DOHH2 (cell line): ENCODE data around the gene GSG1L2.

Experiments
- H3F3A ChIP-seq: fragments of 200-600 bp; sonication (generic), shearing (Covaris generic); 2 replicates; pipeline ENCODE4 v1.6.0; 2016; ENCODE audit warnings: antibody characterized with exemption, mild to moderate bottlenecking; ENCODE audit not compliant: control insufficient read depth, insufficient read depth
- H3K27ac ChIP-seq: fragments of 200-600 bp; sonication (generic); 2 replicates; pipeline ENCODE4 v1.5.1; 2014; ENCODE audit warnings: low read depth, mild to moderate bottlenecking, low read length, moderate library complexity
- H3K27me3 ChIP-seq: fragments of 200-600 bp; sonication (generic); 2 replicates; pipeline ENCODE4 v1.6.1; 2014; ENCODE audit warnings: mild to moderate bottlenecking, low read length, mixed read lengths; ENCODE audit not compliant: control insufficient read depth
- H3K36me3 ChIP-seq: fragments of 200-600 bp; sonication (generic); 2 replicates; pipeline ENCODE4 v1.6.1; 2014; ENCODE audit warnings: mild to moderate bottlenecking, low read length, moderate library complexity, mixed read lengths; ENCODE audit not compliant: control insufficient read depth
- H3K4me1 ChIP-seq: fragments of 200-600 bp; sonication (generic); 2 replicates; pipeline ENCODE4 v1.6.1; 2014; ENCODE audit warnings: mild to moderate bottlenecking, low read length, mixed read lengths; ENCODE audit not compliant: control insufficient read depth
- H3K4me2 ChIP-seq: fragments of 200-600 bp; sonication (generic); 2 replicates; pipeline ENCODE4 v1.6.0; 2014; ENCODE audit warnings: mild to moderate bottlenecking, low read length, moderate library complexity
- H3K4me3 ChIP-seq: fragments of 200-600 bp; sonication (generic); 2 replicates; pipeline ENCODE4 v1.5.1; 2014; ENCODE audit warnings: mild to moderate bottlenecking, low read length, mixed read lengths
- H3K79me2 ChIP-seq: fragments of 200-600 bp; sonication (generic); 2 replicates; pipeline ENCODE4 v1.6.1; 2014; ENCODE audit warnings: mild to moderate bottlenecking, low read length, mixed read lengths; ENCODE audit not compliant: control insufficient read depth
- H3K9me2 ChIP-seq: fragments of 200-600 bp; sonication (generic); replicated peaks from 2 replicates; pipeline ENCODE4 v1.6.1; 2014; ENCODE audit warnings: mild to moderate bottlenecking, low read length, mixed read lengths; ENCODE audit not compliant: control insufficient read depth
- H3K9me3 ChIP-seq: fragments of 200-600 bp; sonication (generic); 2 replicates; pipeline ENCODE4 v1.6.1; 2014; ENCODE audit warnings: antibody characterized with exemption, low read length, mixed read lengths; ENCODE audit not compliant: control insufficient read depth, insufficient read depth
- H4K20me1 ChIP-seq: fragments of 200-600 bp; sonication (generic); 2 replicates; pipeline ENCODE4 v1.6.0; 2014; ENCODE audit warnings: low read depth, mild to moderate bottlenecking, antibody characterized with exemption, low read length, moderate library complexity; ENCODE audit not compliant: control insufficient read depth, insufficient read depth
- CTCF ChIP-seq: fragments of 200-600 bp; sonication (generic); IDR thresholded peaks from one replicate; pipeline ENCODE4 v1.5.1; 2014; ENCODE audit warnings: antibody characterized with exemption, mild to moderate bottlenecking, low read depth, low read length; ENCODE audit not compliant: poor library complexity, severe bottlenecking
- EZH2phosphoT487 ChIP-seq: fragments of 200-600 bp; sonication (generic); IDR thresholded peaks from 2 replicates; pipeline ENCODE4 v1.6.1; 2017; ENCODE audit warnings: borderline replicate concordance, mild to moderate bottlenecking, antibody characterized with exemption, low read length, moderate library complexity, mixed read lengths

The GSG1L2 gene

DNA sequence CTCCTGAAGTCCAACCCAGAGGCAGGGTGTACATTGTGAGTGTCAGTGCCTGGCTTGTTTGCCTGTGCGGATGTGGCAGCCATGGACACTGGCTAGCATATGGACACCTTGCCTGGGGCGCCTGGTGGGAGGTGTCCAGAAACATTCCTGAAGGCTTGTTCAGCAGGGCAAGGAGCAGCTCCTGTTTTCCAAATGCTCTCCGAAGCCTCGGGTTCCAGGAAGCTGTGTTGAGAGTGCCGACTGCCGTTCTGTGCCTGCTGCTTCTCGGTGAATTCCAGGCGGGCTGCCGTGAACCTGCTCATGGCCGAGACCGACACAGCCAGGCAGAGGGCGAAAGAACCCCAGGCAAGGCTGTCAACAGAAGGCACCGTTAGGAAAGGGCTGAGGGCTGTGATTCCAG, 19.6 kb downstream of the GSG1L2 start:
- no peaks in the 10 kb centered on the region for H3F3A ChIP-seq
- H3K9me2 ChIP-seq, result no peaks in the 10 kb centered on the region
- H3K4me1 ChIP-seq, result no peaks in the 10 kb centered on the region
- no peak overlapping the region for H3K4me3 ChIP-seq
- TF ChIP-seq EZH2phosphoT487 (no peak), CTCF (no peak)
- H3K79me2 ChIP-seq, result no peaks in the 10 kb centered on the region
- H3K36me3 ChIP-seq, result no peaks in the 10 kb centered on the region
- H3K27ac ChIP-seq, result no peak overlapping the region
- H3K4me2 ChIP-seq, result no peak overlapping the region
- H3K9me3 ChIP-seq, result no peaks in the 10 kb centered on the region
- H4K20me1 ChIP-seq, result no peaks in the 10 kb centered on the region
- no peaks in the 10 kb centered on the region for H3K27me3 ChIP-seq

DNA sequence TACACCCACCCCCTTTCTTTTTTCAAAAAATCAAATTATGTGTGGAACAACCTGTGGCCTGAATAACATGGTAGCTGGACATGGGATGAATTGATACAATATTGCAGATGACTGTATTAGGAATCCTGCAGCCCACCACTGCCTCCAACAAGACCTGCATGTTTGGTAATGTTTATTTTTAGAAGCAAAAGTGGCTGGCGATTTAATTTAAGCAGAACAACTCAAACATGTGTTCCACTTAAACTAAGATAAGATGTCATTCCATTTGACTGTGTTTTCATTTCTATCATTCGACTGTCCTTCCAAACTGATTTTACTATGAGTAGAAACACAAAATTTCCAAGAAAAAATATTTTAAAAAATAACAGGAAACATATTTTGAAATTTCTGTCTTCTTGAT, 20.4 kb downstream of the GSG1L2 start:
- no peaks in the 10 kb centered on the region for H3K27me3 ChIP-seq
- no peaks in the 10 kb centered on the region for H3K36me3 ChIP-seq
- no peaks in the 10 kb centered on the region for H3K9me3 ChIP-seq
- H3K4me2 ChIP-seq, result no peak overlapping the region
- no peak for TF ChIP-seq CTCF
- no peak for TF ChIP-seq EZH2phosphoT487
- H3K27ac ChIP-seq, result no peak overlapping the region
- no peaks in the 10 kb centered on the region for H3K9me2 ChIP-seq
- no peak overlapping the region for H3K4me3 ChIP-seq
- H3K4me1 ChIP-seq, result no peaks in the 10 kb centered on the region
- no peaks in the 10 kb centered on the region for H4K20me1 ChIP-seq
- H3K79me2 ChIP-seq, result no peaks in the 10 kb centered on the region
- no peaks in the 10 kb centered on the region for H3F3A ChIP-seq

GRCh38 chr17:9798724-9799123, 23.2 kb downstream of the GSG1L2 start:
- Histone ChIP-seq H3K9me3 (no peaks in the 10 kb centered on the region), H3K9me2 (no peaks in the 10 kb centered on the region), H3K27me3 (no peaks in the 10 kb centered on the region), H3K79me2 (no peaks in the 10 kb centered on the region), H3K4me1 (no peaks in the 10 kb centered on the region), H3K4me3 (no peak overlapping the region), H3K4me2 (no peak overlapping the region), H4K20me1 (no peaks in the 10 kb centered on the region), H3F3A (no peaks in the 10 kb centered on the region), H3K36me3 (no peaks in the 10 kb centered on the region), H3K27ac (no peak overlapping the region)
- TF ChIP-seq EZH2phosphoT487, result no peak
- no peak for TF ChIP-seq CTCF

GRCh38 chr17:9798008-9798407, 23.9 kb downstream of the GSG1L2 start:
- H3K27me3 ChIP-seq, result no peaks in the 10 kb centered on the region
- no peaks in the 10 kb centered on the region for H3F3A ChIP-seq
- no peak overlapping the region for H3K4me2 ChIP-seq
- H3K4me1 ChIP-seq, result no peaks in the 10 kb centered on the region
- H4K20me1 ChIP-seq, result no peaks in the 10 kb centered on the region
- no peaks in the 10 kb centered on the region for H3K36me3 ChIP-seq
- no peaks in the 10 kb centered on the region for H3K9me3 ChIP-seq
- H3K4me3 ChIP-seq, result no peak overlapping the region
- H3K79me2 ChIP-seq, result no peaks in the 10 kb centered on the region
- no peak overlapping the region for H3K27ac ChIP-seq
- TF ChIP-seq CTCF (no peak), EZH2phosphoT487 (no peak)
- no peaks in the 10 kb centered on the region for H3K9me2 ChIP-seq
